NOMO-1 (cell line): Measurements from ENCODE around the gene FEV.

ENCODE experiments used
- DNase-seq, 2 experiments: peaks; one replicate each; lab custom pipeline; 2025; ENCODE audit not compliant: unreplicated experiment in 2 of 2; lab: John Stamatoyannopoulos, UW

FEV gene

DNA sequence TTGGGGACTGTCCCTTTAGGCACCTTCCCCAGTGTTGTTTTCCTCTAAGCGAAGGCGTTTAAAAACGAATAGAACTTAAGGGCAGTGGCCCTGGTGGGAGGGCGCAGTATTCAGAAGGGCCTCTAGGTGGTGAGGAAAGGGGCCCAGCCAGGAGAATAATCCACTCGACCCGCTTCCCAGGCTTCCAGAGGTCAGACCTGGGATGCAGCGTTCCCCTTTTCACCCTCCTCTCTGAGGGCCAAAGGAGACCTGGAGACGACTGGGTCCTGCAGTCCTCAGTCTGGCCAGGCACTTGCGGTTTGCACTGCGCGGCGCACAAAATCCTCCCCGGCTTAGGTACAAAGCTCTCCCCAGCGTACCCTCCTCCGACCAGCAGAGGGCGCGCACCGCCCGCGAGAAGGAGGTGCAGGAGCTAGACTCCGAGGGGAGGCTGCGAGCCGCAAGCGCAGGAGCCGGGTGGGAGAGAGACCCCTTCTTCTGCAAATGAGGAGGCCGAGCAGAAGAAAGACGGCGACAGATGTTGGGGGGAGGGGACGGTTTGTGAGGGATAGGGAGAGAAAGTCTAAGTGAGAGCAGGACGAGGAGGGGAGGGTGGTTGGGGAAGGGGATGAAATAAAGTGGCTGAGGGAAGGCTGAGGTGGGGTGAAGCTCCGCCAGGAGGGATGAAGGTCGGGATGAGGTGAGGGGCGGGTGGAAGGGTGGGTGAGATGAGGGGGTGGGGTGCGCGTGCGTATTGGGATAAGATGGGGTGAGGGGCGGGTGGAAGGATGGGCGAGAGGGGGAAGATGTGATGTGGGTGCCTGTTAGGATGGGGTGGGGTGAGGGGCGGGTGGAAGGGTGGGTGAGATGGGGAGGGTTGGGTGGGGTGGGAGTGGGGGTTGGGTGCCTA, 4.9 kb downstream of the FEV start:
- peak; percentile 69 to 87 for DNase-seq

DNA sequence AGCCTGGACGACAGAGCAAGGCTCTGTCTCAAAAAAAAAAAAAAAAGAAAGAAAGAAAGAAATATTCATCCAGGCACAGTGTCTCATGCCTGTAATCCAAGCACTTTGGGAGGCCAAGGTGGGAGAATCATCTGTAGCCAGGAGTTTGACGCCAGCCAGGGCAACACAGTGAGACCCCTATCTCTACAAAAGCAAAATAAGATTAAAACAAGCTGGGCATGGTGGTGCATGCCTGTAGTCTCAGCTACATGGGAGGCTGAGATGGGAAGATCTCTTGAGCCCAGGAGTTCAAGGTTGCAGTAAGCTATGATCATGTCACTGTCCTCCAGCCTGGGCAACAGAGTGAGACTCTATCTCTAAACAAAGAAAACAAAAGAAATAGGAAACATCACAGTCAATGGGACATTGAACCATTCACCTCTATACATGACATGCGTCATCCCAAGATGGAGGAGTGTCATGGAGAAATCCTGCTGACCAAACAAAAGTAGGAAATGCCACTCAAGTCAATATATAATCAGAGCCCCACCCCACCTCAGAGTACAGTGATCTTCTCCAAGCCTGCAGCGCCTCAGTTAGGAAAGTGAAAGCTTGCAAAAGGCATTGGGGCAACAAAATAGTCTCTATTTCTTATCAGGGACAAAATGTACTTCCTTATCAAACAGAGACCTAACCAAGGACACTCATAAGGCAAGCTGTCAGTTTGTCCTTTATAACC, 9.8 kb downstream of the FEV start:
- no peak for DNase-seq

DNA sequence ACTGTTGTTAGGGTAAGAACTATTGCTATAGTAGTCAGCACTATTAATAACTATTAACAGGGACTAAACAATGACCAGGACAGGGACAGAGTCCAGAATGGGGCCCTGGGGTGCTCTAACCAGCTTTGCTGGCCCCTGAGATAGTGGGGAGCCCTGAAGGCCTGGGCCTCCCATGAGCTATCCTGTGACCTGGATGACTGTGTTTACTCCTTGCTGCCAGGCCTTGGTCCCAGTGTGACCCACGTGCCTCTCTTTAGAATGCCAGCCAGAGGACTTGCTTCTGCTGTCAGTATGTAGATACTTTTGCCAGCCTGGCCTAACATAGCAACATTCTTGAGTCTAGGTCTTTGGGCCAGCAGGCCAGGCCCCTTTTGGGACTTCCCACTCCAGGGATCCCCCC, 14.1 kb downstream of the FEV start:
- no peak for DNase-seq

DNA sequence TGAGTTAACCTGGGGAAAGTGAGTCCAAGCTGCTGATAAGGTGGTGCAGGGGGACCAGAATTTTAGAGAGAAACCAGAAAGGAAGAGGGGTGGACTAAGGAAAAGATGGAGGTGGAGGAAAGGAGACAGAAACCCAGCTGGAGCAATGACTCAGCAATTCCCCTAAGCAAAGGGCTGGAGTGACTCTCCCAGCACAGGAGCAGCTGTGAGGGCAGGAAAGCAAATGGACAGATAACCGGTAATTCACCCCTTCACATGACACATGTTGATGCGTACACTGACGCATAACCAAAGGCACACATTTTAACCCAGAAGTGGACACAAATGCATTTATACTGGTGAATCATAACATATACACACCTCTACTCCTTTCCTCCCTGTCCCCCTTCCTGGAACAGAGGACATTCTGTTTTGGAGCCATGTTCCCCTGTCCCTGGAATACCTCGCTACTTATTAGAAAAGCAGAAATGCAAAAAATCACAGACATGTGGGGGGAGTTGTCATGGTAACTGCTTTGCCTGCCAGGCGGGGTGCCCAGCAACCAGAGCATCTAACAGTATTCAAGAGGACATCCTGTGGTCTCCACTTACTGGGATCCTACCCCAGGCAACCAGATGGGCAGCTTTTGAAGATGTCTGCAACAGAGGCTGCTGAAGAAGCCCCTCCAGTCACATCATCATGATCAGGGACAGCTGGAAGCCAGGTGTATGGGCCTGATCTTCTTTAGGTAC, 20.8 kb downstream of the FEV start:
- DNase-seq: no peak

DNA sequence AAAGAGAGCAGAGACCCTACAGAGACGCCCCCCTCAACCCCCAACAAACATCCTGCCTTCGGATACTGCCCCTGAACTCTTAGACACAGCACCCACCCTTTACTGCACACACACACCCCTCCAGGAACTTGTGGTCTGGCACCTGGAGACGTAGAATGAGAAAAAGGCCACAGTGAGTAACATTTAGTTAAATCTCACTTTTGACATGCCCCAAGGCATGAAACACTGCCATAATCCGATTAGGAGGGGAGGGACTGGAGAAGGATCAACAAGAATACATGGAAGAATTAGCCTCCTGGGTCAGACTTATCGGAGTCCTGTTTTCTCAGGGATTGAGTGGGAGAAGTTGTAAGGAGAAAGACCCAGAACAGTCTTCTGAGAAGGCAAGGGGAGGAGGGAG, 21.4 kb downstream of the FEV start:
- DNase-seq: no peak

DNA sequence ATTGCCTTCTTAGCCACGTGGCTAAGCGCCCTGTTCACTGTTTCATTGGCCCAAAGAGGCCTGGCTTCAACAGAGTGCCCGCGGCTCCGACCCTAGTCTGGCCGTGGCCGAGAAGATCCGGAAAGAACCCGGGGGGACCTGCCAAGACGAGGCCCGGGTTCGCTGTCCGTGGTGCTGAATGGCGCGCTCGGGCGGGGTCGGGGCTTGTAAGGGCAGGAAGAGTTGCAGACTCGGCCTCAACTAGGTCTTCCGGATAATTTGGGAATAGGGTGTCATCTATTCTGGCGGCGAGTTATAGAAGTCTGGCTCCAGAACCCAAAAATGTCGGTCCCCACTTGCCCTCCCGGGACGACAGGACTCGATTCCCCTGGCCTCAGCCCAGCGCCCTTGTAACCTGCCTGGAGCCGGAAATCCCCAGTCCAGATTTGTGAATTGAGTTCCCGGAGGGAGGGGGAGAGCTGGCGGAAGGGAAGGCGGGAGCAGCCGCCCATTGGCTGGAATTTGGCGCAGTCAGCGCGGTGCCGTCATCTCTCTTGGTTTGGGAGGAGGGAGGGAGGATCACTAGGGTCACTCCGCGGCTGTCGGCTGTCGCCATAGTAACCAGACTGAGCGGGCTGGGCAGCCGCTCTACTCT, 22.0 kb downstream of the FEV start:
- DNase-seq: peak in 1 of 2 experiments; percentile 18

DNA sequence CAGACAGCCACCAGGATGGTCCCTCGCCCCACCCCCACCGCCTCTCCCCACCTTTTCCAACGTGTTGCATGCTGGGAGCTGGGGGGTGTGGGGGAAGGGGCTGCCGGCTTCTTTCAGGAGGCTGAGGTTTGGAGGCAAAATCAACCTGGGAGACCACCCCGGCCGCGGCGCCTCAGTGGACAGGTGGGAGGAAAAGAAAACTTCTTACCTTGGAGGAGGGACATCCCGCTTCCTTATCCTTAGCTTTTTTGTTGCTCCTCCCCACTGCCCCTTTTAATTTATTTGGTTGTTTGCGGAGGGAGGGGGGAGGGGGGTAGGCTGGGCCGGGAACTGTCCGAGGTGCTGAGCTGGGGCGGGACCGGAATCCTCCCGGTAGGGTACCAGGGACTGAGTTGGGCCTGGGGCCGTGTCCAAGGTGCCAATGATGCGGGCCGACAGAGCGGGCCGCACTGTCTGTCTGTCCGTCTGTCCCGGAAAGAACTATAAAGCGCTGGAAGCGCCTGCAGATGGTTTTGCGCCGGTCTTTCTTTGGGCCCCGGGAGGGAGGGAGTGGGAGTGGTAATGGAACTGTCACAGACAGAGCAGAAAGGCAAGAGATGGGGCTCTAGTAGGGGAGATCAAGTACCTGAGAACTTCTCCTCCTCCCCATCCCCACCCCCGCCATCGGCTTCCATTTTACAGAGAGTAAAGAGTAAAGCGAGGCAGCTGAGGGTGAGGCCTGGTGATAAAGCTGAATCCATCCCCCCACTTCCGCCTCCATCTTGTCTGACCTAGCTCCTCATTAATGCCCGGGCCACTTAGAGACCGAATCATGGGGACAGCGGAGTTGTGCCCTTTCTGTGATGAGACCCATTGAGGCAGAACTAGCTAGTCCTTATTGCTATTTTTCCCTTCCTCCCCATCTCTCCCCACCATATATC, 23.1 kb downstream of the FEV start:
- no peak for DNase-seq

DNA sequence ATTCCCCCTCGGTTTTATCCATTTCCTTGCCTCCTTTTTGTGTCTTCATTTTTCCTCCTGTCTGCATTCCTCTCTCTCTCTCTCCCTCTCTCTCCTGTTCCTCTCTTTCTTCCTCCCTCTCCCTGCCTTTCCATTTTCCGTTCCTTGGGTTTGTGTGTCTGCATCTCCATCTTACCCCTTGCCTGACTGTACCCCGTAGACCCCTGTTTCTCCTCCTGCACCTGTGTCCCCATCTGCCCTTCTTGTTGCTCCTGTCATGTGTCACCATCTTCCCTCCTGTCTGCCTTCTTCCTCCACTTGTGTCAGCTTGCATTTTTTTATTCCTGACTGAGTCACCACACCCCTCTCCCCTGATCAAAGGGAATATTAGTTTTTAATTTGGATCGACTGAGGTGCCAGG, 23.8 kb downstream of the FEV start:
- no peak for DNase-seq

DNA sequence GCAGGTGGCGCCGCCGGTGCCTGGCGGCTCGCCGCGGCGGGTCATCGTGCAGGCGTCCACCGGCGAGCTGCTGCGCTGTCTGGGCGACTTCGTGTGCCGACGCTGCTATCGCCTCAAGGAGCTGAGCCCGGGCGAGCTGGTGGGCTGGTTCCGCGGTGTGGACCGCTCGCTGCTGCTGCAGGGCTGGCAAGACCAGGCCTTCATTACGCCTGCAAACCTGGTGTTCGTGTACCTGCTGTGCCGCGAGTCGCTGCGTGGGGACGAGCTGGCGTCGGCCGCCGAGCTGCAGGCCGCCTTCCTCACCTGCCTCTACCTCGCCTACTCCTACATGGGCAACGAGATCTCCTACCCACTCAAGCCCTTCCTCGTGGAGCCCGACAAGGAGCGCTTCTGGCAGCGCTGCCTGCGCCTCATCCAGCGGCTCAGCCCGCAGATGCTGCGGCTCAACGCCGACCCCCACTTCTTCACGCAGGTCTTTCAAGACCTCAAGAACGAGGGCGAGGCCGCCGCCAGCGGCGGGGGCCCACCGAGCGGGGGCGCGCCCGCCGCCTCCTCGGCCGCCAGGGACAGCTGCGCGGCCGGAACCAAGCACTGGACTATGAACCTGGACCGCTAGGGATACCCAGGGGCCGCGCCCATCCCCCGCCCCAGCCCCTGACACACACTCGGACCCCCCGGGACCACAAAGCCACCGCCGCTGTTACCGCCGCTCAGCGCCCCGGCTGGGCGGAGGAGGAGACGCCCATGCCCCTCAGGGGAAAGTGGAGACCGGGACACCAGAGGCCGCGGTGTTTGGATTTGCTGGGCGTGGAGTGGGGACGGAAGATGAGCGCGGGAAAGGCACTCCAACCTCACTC, 24.4 kb downstream of the FEV start:
- no peak for DNase-seq

DNA sequence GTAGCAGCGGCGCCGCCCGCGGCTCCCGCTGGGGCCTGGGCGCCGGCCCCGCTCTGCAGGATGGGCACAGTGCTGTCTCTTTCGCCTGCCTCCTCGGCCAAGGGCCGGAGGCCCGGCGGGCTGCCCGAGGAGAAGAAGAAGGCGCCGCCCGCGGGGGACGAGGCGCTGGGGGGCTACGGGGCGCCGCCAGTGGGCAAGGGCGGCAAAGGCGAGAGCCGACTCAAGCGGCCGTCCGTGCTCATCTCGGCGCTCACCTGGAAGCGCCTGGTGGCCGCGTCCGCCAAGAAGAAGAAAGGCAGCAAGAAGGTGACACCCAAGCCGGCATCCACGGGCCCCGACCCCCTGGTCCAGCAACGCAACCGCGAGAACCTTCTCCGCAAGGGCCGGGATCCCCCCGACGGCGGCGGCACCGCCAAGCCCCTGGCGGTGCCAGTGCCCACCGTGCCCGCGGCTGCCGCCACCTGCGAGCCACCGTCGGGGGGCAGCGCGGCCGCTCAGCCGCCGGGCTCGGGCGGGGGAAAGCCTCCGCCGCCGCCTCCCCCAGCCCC, 25.1 kb downstream of the FEV start:
- no peak for DNase-seq

DNA sequence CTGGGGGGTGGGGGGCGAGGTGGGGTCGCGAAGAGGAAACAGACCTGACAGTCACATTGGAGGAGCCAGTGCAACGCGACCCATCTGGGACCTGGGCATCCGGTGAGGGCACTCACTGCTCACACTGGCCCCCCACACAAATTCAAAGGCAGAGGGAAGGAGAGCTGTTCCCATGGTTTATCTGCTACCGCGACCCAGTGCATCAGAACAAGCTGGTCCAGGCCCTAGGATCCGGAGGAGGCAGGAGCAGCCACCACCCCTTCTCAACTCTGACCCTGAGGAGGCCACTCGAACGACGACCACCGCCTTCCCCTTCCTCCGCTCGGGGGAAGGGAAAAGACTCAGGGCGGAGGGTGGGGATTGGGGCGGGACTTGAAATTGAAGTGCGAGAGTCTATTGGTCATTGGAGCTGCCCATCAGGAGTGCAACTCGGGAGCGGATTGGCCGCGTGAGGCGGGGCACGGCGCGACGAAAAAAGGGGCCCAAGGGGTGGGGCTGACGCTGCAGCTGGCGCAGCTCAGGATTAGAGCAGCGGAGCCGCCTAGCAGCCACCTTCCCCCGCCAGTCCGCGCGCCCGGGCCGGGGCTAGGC, 25.7 kb downstream of the FEV start, which contains the start of gene CDK5R2:
TSS of gene CDK5R2 (plus strand) at position 526 of the 591 bp plus-strand sequence. CDS start 155 bp downstream, outside the sequence.
- DNase-seq: peak; percentile 74 to 85

DNA sequence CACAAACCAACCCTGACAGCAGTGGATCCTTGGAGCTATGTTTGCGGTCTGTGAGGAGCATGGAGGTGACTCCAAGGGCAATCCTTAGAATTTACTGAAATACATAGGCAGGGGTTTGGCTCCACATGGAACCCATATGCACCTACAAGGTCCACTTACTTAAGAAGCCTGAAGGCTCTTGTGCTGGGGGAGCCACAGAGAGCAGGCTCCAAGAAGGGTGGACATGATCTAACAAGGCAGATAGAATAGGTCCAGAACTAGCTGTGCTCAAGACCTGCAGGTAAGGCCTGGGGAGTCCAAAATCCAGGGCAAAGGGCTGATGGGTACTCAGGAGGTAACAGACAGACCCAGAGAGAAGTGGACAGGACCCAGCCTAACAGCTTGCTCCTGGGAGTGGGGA, 26.7 kb downstream of the FEV start:
- no peak for DNase-seq

DNA sequence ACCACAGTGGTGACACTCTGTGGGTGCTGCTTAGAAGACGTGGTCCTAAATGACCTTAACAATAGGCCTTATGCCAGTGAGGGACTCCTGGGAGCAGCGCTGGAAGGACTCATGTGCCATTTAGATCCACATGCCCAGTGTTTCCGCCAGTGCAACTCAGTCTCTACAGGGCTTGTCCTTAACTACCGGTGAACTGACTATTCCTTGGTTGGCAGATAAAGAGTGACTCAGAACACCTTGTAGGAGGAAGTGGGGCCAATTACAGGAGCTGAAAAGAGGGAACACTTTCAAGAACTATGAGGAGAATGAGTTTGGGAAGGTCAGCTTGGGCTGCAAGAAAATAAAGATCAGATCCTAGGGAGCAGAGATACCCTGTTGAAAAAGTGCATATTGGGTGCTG, 27.3 kb downstream of the FEV start:
- DNase-seq: no peak

DNA sequence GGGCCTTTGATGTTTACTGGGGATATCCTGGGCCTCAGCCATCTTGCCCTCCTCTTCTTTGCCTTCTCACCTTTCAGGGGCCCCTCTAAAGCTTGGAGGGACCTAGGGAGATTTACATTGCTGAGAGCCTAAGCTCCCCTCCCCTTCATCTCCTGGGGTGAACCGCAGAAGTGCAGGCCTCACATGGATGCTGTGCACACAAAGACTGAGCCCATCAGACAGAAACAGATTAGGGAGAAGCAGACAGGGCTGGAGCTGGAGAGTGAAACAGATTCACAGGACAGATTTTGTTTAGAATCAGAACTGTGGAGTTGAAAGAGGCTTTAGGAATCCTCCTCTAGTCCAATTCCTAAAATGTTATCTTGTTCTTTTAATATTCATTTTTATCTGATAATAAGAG, 28.9 kb downstream of the FEV start:
- DNase-seq: no peak

DNA sequence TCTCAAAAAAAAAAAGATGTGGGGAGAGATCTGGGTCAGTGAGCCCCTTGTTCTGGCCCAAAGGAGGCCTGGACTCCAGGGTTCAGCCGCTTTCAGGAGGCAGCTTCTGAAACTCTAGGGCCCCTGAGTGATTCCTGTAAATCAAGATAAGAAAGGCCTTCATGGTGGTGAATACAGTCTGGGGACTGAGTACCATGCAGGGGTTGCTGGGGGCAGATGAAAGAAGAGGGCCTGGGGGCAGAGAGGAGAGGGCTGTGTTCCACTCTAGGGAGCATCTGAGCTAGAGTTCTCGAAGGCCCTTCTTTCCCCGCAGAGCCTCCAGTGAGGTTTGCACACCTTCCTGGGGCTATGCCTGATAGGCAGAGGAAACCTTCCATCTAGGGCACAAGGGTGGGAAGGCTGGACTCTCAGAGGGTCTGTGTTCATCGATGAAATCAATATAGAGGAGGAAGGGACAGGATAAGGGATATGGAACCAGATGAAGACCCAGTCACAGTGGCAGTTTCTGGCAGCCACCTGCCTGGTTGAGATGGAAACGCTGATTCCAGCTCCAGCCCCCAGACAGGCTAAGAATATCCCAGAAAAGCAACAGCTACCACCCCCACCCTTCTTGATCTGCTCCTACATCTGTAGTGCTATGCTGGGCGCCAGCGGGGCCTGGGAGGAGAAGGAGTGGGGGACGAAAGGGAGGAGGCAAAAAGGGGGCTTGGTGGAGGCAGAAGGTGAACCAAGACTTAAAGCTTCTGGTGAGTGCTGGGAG, 30.3 kb downstream of the FEV start:
- no peak for DNase-seq

DNA sequence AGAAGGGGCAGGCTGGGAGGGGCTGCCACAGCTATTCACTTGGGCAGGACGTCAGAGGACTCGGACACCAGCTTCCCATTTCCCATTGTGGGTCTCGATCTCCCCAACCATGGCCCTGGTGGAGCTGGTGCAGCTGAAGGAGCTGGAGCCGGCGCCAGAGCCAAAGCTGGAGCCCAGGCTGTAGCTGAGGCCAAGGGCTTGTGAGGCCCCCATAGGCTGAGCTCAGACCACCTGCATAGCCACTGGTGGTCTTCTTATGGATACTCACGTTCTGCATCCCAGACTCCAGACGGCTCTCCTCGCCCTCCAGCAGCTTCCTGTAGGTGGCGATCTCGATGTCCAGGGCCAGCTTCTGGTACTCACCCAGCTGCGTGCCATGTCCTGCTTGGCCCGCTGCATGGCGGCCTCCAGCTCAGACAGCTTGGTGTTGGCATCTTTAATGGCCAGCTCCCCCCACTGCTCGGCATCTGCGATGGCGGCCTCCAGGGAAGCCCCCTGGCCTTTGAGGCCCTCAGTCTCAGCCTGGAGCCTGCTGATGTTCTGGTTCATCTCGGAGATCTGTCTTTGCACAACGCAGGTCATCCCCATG, 31.5 kb downstream of the FEV start:
- DNase-seq: no peak

DNA sequence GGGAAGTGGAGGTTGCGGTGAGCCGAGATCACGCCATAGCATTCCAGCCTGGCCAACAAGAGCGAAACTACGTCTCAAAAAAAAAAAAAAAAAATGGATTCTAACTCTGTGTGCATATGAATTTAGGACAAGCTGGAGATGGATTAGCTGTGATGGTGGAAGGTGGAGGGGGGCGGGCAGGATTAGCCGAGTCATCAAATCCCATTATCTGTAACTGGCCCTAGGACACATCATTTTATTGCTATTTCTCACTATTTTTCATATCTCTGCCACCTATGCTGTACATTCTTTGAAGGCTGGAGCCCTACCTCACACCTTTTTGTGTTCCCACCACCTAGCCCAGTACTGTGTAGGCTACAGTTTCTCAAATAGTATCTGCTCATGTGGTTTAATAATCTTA, 32.8 kb downstream of the FEV start:
- no peak for DNase-seq
